ENCODE data around the gene NOSIP. TPM values are rescaled to one million over a fixed set of nuclear protein-coding genes. Genes with fewer than 3 reads are reported as not detected.

The NOSIP gene, protein sequence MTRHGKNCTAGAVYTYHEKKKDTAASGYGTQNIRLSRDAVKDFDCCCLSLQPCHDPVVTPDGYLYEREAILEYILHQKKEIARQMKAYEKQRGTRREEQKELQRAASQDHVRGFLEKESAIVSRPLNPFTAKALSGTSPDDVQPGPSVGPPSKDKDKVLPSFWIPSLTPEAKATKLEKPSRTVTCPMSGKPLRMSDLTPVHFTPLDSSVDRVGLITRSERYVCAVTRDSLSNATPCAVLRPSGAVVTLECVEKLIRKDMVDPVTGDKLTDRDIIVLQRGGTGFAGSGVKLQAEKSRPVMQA
- total RNA-seq = 30.8 and 33.4 TPM in 2 replicates

DNA sequence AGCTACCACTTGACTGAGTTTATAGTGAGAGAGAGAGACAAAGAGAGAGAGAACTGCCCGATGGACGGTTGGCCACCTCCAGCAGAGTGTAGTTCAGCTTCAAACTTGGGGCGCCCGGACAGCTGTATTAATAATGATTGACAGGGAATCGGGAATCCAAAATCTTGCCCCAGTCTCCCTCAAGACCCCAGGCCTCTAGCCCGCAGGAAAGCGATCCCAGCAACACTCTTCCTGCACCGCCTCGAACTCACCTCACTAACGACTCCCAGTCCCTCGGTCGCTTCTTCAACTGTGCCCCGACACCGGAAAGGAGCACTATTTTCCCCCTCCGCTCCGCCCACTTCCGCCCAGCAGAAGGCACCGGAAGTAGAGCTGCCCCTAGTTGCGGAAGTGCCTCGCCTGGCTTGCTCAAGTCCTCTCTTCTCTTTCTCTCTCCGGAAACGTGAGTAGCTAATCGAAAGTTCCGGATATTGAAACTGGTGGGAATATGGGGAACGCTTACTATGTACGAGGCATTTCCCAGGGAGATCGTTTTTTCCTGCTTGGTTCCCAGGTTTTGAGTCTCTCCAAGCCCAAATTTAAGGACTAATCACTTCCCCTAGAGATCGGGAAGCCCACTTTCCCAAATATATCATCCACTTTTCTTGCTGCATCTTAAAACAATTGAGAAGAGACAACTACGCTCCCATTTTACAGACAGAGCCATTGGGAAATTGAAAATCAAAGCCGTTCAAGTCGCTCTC, at the start of gene NOSIP:
TSS of gene NOSIP (minus strand) at position 293 of the 743 bp plus-strand sequence. CDS start 19,865 bp downstream, outside the sequence.

DNA sequence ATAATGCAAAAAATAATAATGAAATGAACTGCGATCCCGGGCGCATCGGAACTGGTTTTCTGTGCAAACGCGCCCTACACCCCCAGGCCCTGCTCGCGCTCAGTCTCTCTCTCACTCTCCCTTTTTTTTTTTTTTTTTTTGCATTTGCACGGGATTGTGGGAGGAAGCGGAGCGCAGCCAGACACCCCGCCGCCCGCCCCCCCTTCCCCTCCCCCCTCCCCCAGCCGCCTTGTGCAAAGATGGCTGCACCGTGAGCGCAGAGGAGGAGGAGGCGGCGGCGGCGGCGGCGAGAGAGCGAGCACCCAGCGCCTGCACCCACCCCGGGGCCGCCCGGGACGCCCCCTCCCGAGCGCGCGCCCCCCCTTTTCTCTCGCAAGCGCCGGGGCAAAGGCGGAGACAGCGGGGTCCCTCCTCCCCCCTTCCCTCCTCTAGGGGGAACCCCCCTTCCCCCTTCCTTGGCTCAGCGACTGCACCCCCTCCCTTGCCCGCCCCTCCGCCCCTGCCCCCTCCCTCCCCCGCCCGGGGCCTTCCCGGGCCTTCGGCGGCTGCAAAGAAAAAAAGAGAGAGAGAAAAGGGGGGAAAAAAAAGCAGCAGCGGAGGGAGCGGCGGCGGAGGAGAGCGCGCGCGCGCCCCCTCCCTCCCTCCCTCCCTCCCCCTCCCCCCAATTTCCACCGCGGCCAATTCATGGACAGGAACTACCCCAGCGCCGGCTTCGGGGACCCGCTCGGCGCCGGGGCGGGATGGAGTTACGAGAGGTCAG, 10.8 kb upstream of the NOSIP start, which contains the start of gene PRR12:
TSS of gene PRR12 (plus strand) at position 212 of the 760 bp plus-strand sequence. CDS start at position 685, 473 bp downstream.

DNA sequence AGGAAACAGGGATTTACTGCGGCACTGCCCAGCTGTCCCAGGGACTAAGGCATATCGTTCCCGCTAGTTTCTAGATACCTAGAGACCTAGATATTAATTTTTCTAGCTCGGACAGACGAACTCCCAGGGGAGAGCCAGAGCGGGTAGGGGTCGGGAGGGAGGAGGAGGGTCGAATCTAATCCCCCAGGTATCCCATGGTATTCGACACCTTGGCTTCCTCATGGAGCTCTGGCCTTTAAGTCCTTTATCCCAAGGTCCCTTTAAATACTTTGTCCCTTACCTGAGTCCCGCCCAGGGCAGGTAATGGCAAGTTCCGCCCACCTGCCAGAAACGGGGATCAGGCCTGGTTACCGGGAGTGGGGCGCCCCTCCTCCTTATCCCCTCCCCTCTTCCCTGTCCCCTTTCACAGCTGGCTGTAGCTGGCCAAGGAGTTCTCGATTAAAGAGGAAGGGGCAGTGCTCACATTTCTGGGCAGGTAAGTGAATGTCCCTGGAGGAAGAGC, 702 bp upstream of the NOSIP start, which contains the start of gene PRRG2:
TSS of gene PRRG2 (plus strand) at position 310 of the 502 bp plus-strand sequence. CDS start 1,904 bp downstream, outside the sequence.

Other genes starting within 250 kb of the NOSIP start
- not detected in 2 replicates for gene CD37, start 245.2 kb downstream of the NOSIP start, total RNA-seq
- 13.2 and 16.0 TPM in 2 replicates for gene TEAD2, start 218.1 kb downstream of the NOSIP start, total RNA-seq
- not detected in 2 replicates for gene DKKL1, start 216.7 kb downstream of the NOSIP start, total RNA-seq
- gene KASH5, start 192.3 kb downstream of the NOSIP start, total RNA-seq = not detected in 2 replicates
- gene PTH2, start 157.1 kb downstream of the NOSIP start, total RNA-seq = not detected in 2 replicates
- gene GFY, start 155.2 kb downstream of the NOSIP start, total RNA-seq = not detected in 2 replicates
- gene SLC17A7, start 139.0 kb downstream of the NOSIP start, total RNA-seq = 0.17 and 0.20 TPM in 2 replicates
- gene PIH1D1, start 128.7 kb downstream of the NOSIP start, total RNA-seq = 73.1 and 91.4 TPM in 2 replicates
- gene ALDH16A1, start 127.3 kb downstream of the NOSIP start, total RNA-seq = 18.3 and 19.8 TPM in 2 replicates
- gene FLT3LG, start 106.3 kb downstream of the NOSIP start, total RNA-seq = 2.3 and 3.5 TPM in 2 replicates
- gene RPL13A, start 92.9 kb downstream of the NOSIP start, total RNA-seq = 1,440 and 2,433 TPM in 2 replicates
- gene RPS11, start 84.1 kb downstream of the NOSIP start, total RNA-seq = 1,074 and 1,489 TPM in 2 replicates
- gene FCGRT, start 67.9 kb downstream of the NOSIP start, total RNA-seq = 66.7 and 86.0 TPM in 2 replicates
- 339 and 441 TPM in 2 replicates for gene RCN3, start 52.6 kb downstream of the NOSIP start, total RNA-seq
- 0.65 and 0.86 TPM in 2 replicates for gene PRRG2, start 760 bp upstream of the NOSIP start, total RNA-seq
- gene PRR12, start 10.6 kb upstream of the NOSIP start, total RNA-seq = 4.2 and 6.1 TPM in 2 replicates
- 82.1 and 88.7 TPM in 2 replicates for gene RRAS, start 59.6 kb upstream of the NOSIP start, total RNA-seq
- gene SCAF1, start 61.7 kb upstream of the NOSIP start, total RNA-seq = 22.7 and 30.5 TPM in 2 replicates
- 64.3 and 68.0 TPM in 2 replicates for gene IRF3, start 85.3 kb upstream of the NOSIP start, total RNA-seq
- gene BCL2L12, start 85.4 kb upstream of the NOSIP start, total RNA-seq = 2.7 TPM in 2 replicates
- 205 and 248 TPM in 2 replicates for gene PRMT1, start 96.7 kb upstream of the NOSIP start, total RNA-seq
- gene ADM5, start 109.0 kb upstream of the NOSIP start, total RNA-seq = 0.36 and 0.52 TPM in 2 replicates
- gene CPT1C, start 110.6 kb upstream of the NOSIP start, total RNA-seq = 24.3 and 29.3 TPM in 2 replicates
- 0.52 TPM in 1 of 2 replicates, not detected in the other for gene TSKS, start 182.8 kb upstream of the NOSIP start, total RNA-seq
- gene AP2A1, start 186.4 kb upstream of the NOSIP start, total RNA-seq = 145 and 148 TPM in 2 replicates
- 21.3 and 30.7 TPM in 2 replicates for gene FUZ, start 232.7 kb upstream of the NOSIP start, total RNA-seq
- 21.0 and 23.4 TPM in 2 replicates for gene MED25, start 237.7 kb upstream of the NOSIP start, total RNA-seq